Urinary bladder (tissue), 4 donors: ENCODE measurements around the gene TECRL. TPM values are rescaled to one million over a fixed set of nuclear protein-coding genes. Genes with fewer than 3 reads are reported as not detected.

Source experiments
- DNase-seq: peaks from one replicate; pipeline ENCODE4 v3.0.0-alpha.2; 2015; ENCODE audit errors: extremely low spot score
- H3K27ac ChIP-seq: one replicate; pipeline ENCODE4 v1.5.1; 2013; ENCODE audit warnings: low read depth, mild to moderate bottlenecking, moderate library complexity
- H3K36me3 ChIP-seq: one replicate; pipeline ENCODE4 v1.6.1; 2013; ENCODE audit warnings: mild to moderate bottlenecking, moderate library complexity; ENCODE audit not compliant: insufficient read depth
- H3K4me1 ChIP-seq: one replicate; pipeline ENCODE4 v1.6.1; 2013; ENCODE audit warnings: mild to moderate bottlenecking, moderate library complexity; ENCODE audit not compliant: insufficient read depth
- H3K4me3 ChIP-seq: one replicate; pipeline ENCODE4 v1.5.1; 2013; ENCODE audit warnings: low read depth, low read length
- WGBS: extraction: QIAGEN DNeasy Blood & Tissue Kit; methylation state at CpG from one replicate; pipeline ENCODE4 v1.1.7; 2013; 5-methylcytosine and 5-hydroxymethylcytosine counted together
- polyA plus RNA-seq: library from polyadenylated mRNA; stranded (reverse); fragments of 200-250 nt; gene quantifications from one replicate; pipeline ENCODE4 v1.2.3, GENCODE V29; 2013
- total RNA-seq: library from RNA; depleted of rRNA; stranded (reverse); fragments of >200 nt; gene quantifications from one replicate; pipeline ENCODE4 v1.2.3, GENCODE V29; 2014
- donor health status: healthy with polysubstance abuse.
- donor health status: healthy.

Gene TECRL
- total and polyA plus RNA-seq, 2 donors = 4.5 TPM; not detected in 1

GRCh38 chr4:64361399-64361740, 47.9 kb downstream of the TECRL start:
- Histone ChIP-seq H3K4me3 (no peak overlapping the region), H3K36me3 (no peaks in the 10 kb centered on the region), H3K27ac (no peak overlapping the region), H3K4me1 (no peaks in the 10 kb centered on the region)
- no peak for DNase-seq

- no peak overlapping the region for H3K4me3 ChIP-seq
- no peaks in the 10 kb centered on the region for H3K36me3 ChIP-seq
- WGBS = 93% methylated on average over 8 of the region's 8 CpGs
- no peak overlapping the region for H3K27ac ChIP-seq
- no peaks in the 10 kb centered on the region for H3K4me1 ChIP-seq
- DNase-seq = no peak
Measured at GRCh38 chr4:64360664-64361398, 48.4 kb downstream of the TECRL start.

GRCh38 chr4:64359489-64359888, 49.8 kb downstream of the TECRL start:
- Histone ChIP-seq H3K27ac (no peak overlapping the region), H3K4me3 (no peak overlapping the region), H3K4me1 (no peaks in the 10 kb centered on the region), H3K36me3 (no peaks in the 10 kb centered on the region)
- DNase-seq = no peak
- WGBS = 73% methylated on average over 3 of the region's 3 CpGs

- Histone ChIP-seq H3K27ac (no peak overlapping the region), H3K36me3 (no peaks in the 10 kb centered on the region), H3K4me1 (no peaks in the 10 kb centered on the region), H3K4me3 (no peak overlapping the region)
- 65% methylated on average over 2 of the region's 2 CpGs for WGBS
- no peak for DNase-seq
Measured at GRCh38 chr4:64353904-64354303, 55.3 kb downstream of the TECRL start.

- Histone ChIP-seq H3K27ac (no peak overlapping the region), H3K4me1 (no peaks in the 10 kb centered on the region), H3K4me3 (no peak overlapping the region), H3K36me3 (no peaks in the 10 kb centered on the region)
- DNase-seq = no peak
- WGBS = 38% methylated on average over 3 of the region's 3 CpGs
Measured at GRCh38 chr4:64341711-64342110, 67.5 kb downstream of the TECRL start.

GRCh38 chr4:64340218-64341110, 68.8 kb downstream of the TECRL start:
- no peaks in the 10 kb centered on the region for H3K36me3 ChIP-seq
- no peak overlapping the region for H3K4me3 ChIP-seq
- DNase-seq = no peak
- H3K27ac ChIP-seq = no peak overlapping the region
- 76% methylated on average over 5 of the region's 5 CpGs for WGBS
- H3K4me1 ChIP-seq = no peaks in the 10 kb centered on the region

- Histone ChIP-seq H3K4me1 (no peaks in the 10 kb centered on the region), H3K27ac (no peak overlapping the region), H3K4me3 (no peak overlapping the region), H3K36me3 (no peaks in the 10 kb centered on the region)
- DNase-seq = no peak
- 82% methylated on average over 2 of the region's 2 CpGs for WGBS
Measured at GRCh38 chr4:64334964-64335363, 74.3 kb downstream of the TECRL start.

GRCh38 chr4:64330143-64330542, 79.1 kb downstream of the TECRL start:
- no peak overlapping the region for H3K4me3 ChIP-seq
- 42% methylated on average over 3 of the region's 3 CpGs for WGBS
- DNase-seq = no peak
- no peaks in the 10 kb centered on the region for H3K4me1 ChIP-seq
- no peak overlapping the region for H3K27ac ChIP-seq
- no peaks in the 10 kb centered on the region for H3K36me3 ChIP-seq

- WGBS = 92% methylated on average over 1 of the region's 1 CpG
- H3K36me3 ChIP-seq = no peaks in the 10 kb centered on the region
- DNase-seq = no peak
- H3K4me3 ChIP-seq = no peak overlapping the region
- no peaks in the 10 kb centered on the region for H3K4me1 ChIP-seq
- H3K27ac ChIP-seq = no peak overlapping the region
Measured at GRCh38 chr4:64327237-64327636, 82.0 kb downstream of the TECRL start.

- 88% methylated on average over 1 of the region's 1 CpG for WGBS
- Histone ChIP-seq H3K36me3 (no peaks in the 10 kb centered on the region), H3K4me1 (no peaks in the 10 kb centered on the region), H3K27ac (no peak overlapping the region), H3K4me3 (no peak overlapping the region)
- no peak for DNase-seq
Measured at GRCh38 chr4:64326507-64326906, 82.7 kb downstream of the TECRL start.

- H3K4me3 ChIP-seq = no peak overlapping the region
- H3K36me3 ChIP-seq = no peaks in the 10 kb centered on the region
- no peaks in the 10 kb centered on the region for H3K4me1 ChIP-seq
- DNase-seq = no peak
- no peak overlapping the region for H3K27ac ChIP-seq
- WGBS = 86% methylated on average over 4 of the region's 4 CpGs
Measured at GRCh38 chr4:64306255-64306565, 103.0 kb downstream of the TECRL start.

GRCh38 chr4:64305565-64306254, 103.5 kb downstream of the TECRL start:
- Histone ChIP-seq H3K4me1 (no peaks in the 10 kb centered on the region), H3K27ac (no peak overlapping the region), H3K36me3 (no peaks in the 10 kb centered on the region), H3K4me3 (no peak overlapping the region)
- WGBS = 53% methylated on average over 1 of the region's 1 CpG
- DNase-seq = no peak

GRCh38 chr4:64272432-64272831, 136.8 kb downstream of the TECRL start:
- no peaks in the 10 kb centered on the region for H3K36me3 ChIP-seq
- WGBS = 95% methylated on average over 14 of the region's 14 CpGs
- no peak overlapping the region for H3K27ac ChIP-seq
- H3K4me3 ChIP-seq = no peak overlapping the region
- DNase-seq = no peak
- no peaks in the 10 kb centered on the region for H3K4me1 ChIP-seq

GRCh38 chr4:64271601-64272081, 137.6 kb downstream of the TECRL start:
- Histone ChIP-seq H3K4me1 (no peaks in the 10 kb centered on the region), H3K36me3 (no peaks in the 10 kb centered on the region), H3K27ac (no peak overlapping the region), H3K4me3 (no peak overlapping the region)
- no peak for DNase-seq
- WGBS = 92% methylated on average over 9 of the region's 9 CpGs
